Measurements from ENCODE around the gene OR2A12. TPM values are rescaled to one million over a fixed set of nuclear protein-coding genes. Genes with fewer than 3 reads are reported as not detected.
"Not testable (repeated sequence)": the region's sequence is repeated elsewhere in the genome, so short reads cannot be mapped to it uniquely, and the experiment has no call there.

The OR2A12 gene
- total RNA-seq: not detected

- H3K9me3 Mint-ChIP-seq (ENCODE audit: low read depth): peaks cover 4% of the 10 kb centered on the region
- H3K27ac Mint-ChIP-seq: no peak within 1 kb of the TSS
- peaks cover 8% of the 10 kb centered on the region for H3K27me3 Mint-ChIP-seq
- no peaks in the 10 kb centered on the region for H3K4me1 Mint-ChIP-seq
- intact Hi-C loops (cut with DNase I, micrococcal nuclease): no loop called here
- ATAC-seq (no peak), DNase-seq (no peak)
- CTCF ChIA-PET: no interaction called here
- POLR2A ChIA-PET: no interaction called here
- no peak within 1 kb of the TSS for H3K4me3 Mint-ChIP-seq
- H3K36me3 Mint-ChIP-seq (ENCODE audit: low read depth): no peaks in the 10 kb centered on the region
These were observed at the start of gene OR2A12 for GRCh38 chr7:144085978-144086377. OR2A12 (plus strand) TSS chr7:144086278; CDS start chr7:144095108, 8,830 bp downstream.

- no peaks in the 10 kb centered on the region for H3K9me3 Mint-ChIP-seq (ENCODE audit: low read depth)
- intact Hi-C loops (cut with DNase I, micrococcal nuclease): no loop called here
- POLR2A ChIA-PET: no interaction called here
- H3K27ac Mint-ChIP-seq: no peak overlapping the region
- DNase-seq (no peak), ATAC-seq (no peak)
- H3K4me1 Mint-ChIP-seq: no peaks in the 10 kb centered on the region
- H3K27me3 Mint-ChIP-seq: peaks cover 18% of the 10 kb centered on the region
- H3K4me3 Mint-ChIP-seq: no peak overlapping the region
- CTCF ChIA-PET: interaction anchor here (1.2 kb wide), 1 partner anchor 92 kb away, joined by 4 read pairs; no protein-coding TSS in a partner anchor
- no peaks in the 10 kb centered on the region for H3K36me3 Mint-ChIP-seq (ENCODE audit: low read depth)
These were observed 49.7 kb upstream of the OR2A12 start for GRCh38 chr7:144036302-144036885.

- Mint-ChIP-seq H3K27ac (no peak overlapping the region), H3K4me1 (no peaks in the 10 kb centered on the region), H3K4me3 (no peak overlapping the region), H3K9me3 (ENCODE audit: low read depth) (no peaks in the 10 kb centered on the region), H3K36me3 (ENCODE audit: low read depth) (no peaks in the 10 kb centered on the region), H3K27me3 (peaks cover 12% of the 10 kb centered on the region)
- POLR2A ChIA-PET: interaction anchor here (0.6 kb wide), 1 partner anchor 77 kb away, joined by 4 read pairs; no protein-coding TSS in a partner anchor
- intact Hi-C loops (cut with DNase I, micrococcal nuclease): no loop called here
- no peak for DNase-seq
- CTCF ChIA-PET: no interaction called here
- ATAC-seq: no peak
These were observed 48.6 kb upstream of the OR2A12 start for GRCh38 chr7:144037414-144038035.

- intact Hi-C loops (cut with DNase I, micrococcal nuclease): no loop called here
- ATAC-seq (no peak), DNase-seq (no peak)
- Mint-ChIP-seq H3K4me1 (no peaks in the 10 kb centered on the region), H3K9me3 (ENCODE audit: low read depth) (no peaks in the 10 kb centered on the region), H3K27ac (no peak overlapping the region), H3K36me3 (ENCODE audit: low read depth) (no peaks in the 10 kb centered on the region), H3K4me3 (no peak overlapping the region), H3K27me3 (peaks cover 15% of the 10 kb centered on the region)
- POLR2A ChIA-PET: interaction anchor here (0.6 kb wide), 1 partner anchor 448 kb away, joined by 4 read pairs; no protein-coding TSS in a partner anchor
- CTCF ChIA-PET: no interaction called here
These were observed 47.2 kb upstream of the OR2A12 start for GRCh38 chr7:144038887-144039286.

GRCh38 chr7:144048648-144049047, 37.4 kb upstream of the OR2A12 start, which contains the start of gene OR2A5:
OR2A5 (plus strand) TSS chr7:144048948; CDS start chr7:144050402, 1,454 bp downstream.
- Mint-ChIP-seq H3K9me3 (ENCODE audit: low read depth) (no peaks in the 10 kb centered on the region), H3K4me3 (no peak within 1 kb of the TSS)
- POLR2A ChIA-PET: no interaction called here

GRCh38 chr7:144049491-144049890, 36.6 kb upstream of the OR2A12 start:
- Mint-ChIP-seq H3K36me3 (ENCODE audit: low read depth) (no peaks in the 10 kb centered on the region), H3K4me3 (no peak overlapping the region), H3K4me1 (no peaks in the 10 kb centered on the region), H3K27ac (no peak overlapping the region), H3K9me3 (ENCODE audit: low read depth) (no peaks in the 10 kb centered on the region), H3K27me3 (peaks cover 6% of the 10 kb centered on the region)
- POLR2A ChIA-PET: no interaction called here
- DNase-seq (no peak), ATAC-seq (no peak)
- CTCF ChIA-PET: no interaction called here
- intact Hi-C loops (cut with DNase I, micrococcal nuclease): no loop called here

More at GRCh38 chr7:144048648-144049047, 37.4 kb upstream of the OR2A12 start, which contains the start of gene OR2A5:
- Mint-ChIP-seq H3K27me3 (peaks cover 7% of the 10 kb centered on the region), H3K36me3 (ENCODE audit: low read depth) (no peaks in the 10 kb centered on the region), H3K27ac (no peak within 1 kb of the TSS), H3K4me1 (no peaks in the 10 kb centered on the region)
- CTCF ChIA-PET: no interaction called here
- no peak for DNase-seq
- intact Hi-C loops (cut with DNase I, micrococcal nuclease): no loop called here
- no peak for ATAC-seq

GRCh38 chr7:144050093-144050492, 36.0 kb upstream of the OR2A12 start:
- DNase-seq (no peak), ATAC-seq (no peak)
- Mint-ChIP-seq H3K27me3 (peaks cover 6% of the 10 kb centered on the region), H3K36me3 (ENCODE audit: low read depth) (no peaks in the 10 kb centered on the region), H3K4me3 (no peak overlapping the region), H3K9me3 (ENCODE audit: low read depth) (no peaks in the 10 kb centered on the region), H3K4me1 (no peaks in the 10 kb centered on the region), H3K27ac (no peak overlapping the region)
- ChIA-PET CTCF (no interaction called here), POLR2A (no interaction called here)
- intact Hi-C loops (cut with DNase I, micrococcal nuclease): loop anchor here in 1 of 2 experiments (10.0 kb wide), 1 partner anchor 65 kb away; no protein-coding TSS in a partner anchor

- H3K4me3 Mint-ChIP-seq; H3K27ac Mint-ChIP-seq; CTCF ChIA-PET; H3K36me3 Mint-ChIP-seq (ENCODE audit: low read depth); H3K4me1 Mint-ChIP-seq; DNase-seq; POLR2A ChIA-PET; H3K27me3 Mint-ChIP-seq; ATAC-seq; H3K9me3 Mint-ChIP-seq (ENCODE audit: low read depth): not testable (repeated sequence)
- intact Hi-C loops (cut with DNase I, micrococcal nuclease): loop anchor here in 1 of 2 experiments (10.0 kb wide), 1 partner anchor 64 kb away; no protein-coding TSS in a partner anchor
These were observed 35.2 kb upstream of the OR2A12 start for GRCh38 chr7:144050884-144051283.

- Mint-ChIP-seq H3K27ac (no peak overlapping the region), H3K4me3 (no peak overlapping the region), H3K4me1 (no peaks in the 10 kb centered on the region), H3K9me3 (ENCODE audit: low read depth) (peaks cover 2% of the 10 kb centered on the region), H3K27me3 (peaks cover 6% of the 10 kb centered on the region), H3K36me3 (ENCODE audit: low read depth) (no peaks in the 10 kb centered on the region)
- ATAC-seq (no peak), DNase-seq (no peak)
- intact Hi-C loops (cut with DNase I, micrococcal nuclease): loop anchor here in 1 of 2 experiments (10.0 kb wide), 1 partner anchor 57 kb away; no protein-coding TSS in a partner anchor
- POLR2A ChIA-PET: no interaction called here
- CTCF ChIA-PET: no interaction called here
These were observed 28.1 kb upstream of the OR2A12 start for GRCh38 chr7:144057954-144058353.

GRCh38 chr7:144063710-144064109, 22.4 kb upstream of the OR2A12 start:
- CTCF ChIA-PET: interaction anchor here (1.6 kb wide), 1 partner anchor 162 kb away, joined by 4 read pairs; the partner anchor contains the start of gene TCAF1
- no peaks in the 10 kb centered on the region for H3K4me1 Mint-ChIP-seq
- intact Hi-C loops (cut with DNase I, micrococcal nuclease): no loop called here
- ATAC-seq: no peak
- no peaks in the 10 kb centered on the region for H3K36me3 Mint-ChIP-seq (ENCODE audit: low read depth)
- peaks cover 11% of the 10 kb centered on the region for H3K27me3 Mint-ChIP-seq
- POLR2A ChIA-PET: no interaction called here
- no peak for DNase-seq
- H3K27ac Mint-ChIP-seq: no peak overlapping the region
- H3K4me3 Mint-ChIP-seq: no peak overlapping the region
- H3K9me3 Mint-ChIP-seq (ENCODE audit: low read depth): peaks cover 2% of the 10 kb centered on the region

GRCh38 chr7:144069511-144069910, 16.6 kb upstream of the OR2A12 start, which contains the start of gene OR2A25:
OR2A25 (plus strand) TSS chr7:144069811; CDS start chr7:144074220, 4,409 bp downstream.
- Mint-ChIP-seq H3K36me3 (ENCODE audit: low read depth) (no peaks in the 10 kb centered on the region), H3K27ac (no peak within 1 kb of the TSS), H3K4me1 (no peaks in the 10 kb centered on the region), H3K27me3 (peaks cover 11% of the 10 kb centered on the region), H3K9me3 (ENCODE audit: low read depth) (no peaks in the 10 kb centered on the region), H3K4me3 (no peak within 1 kb of the TSS)
- ATAC-seq: no peak
- CTCF ChIA-PET: no interaction called here
- intact Hi-C loops (cut with DNase I, micrococcal nuclease): no loop called here
- POLR2A ChIA-PET: no interaction called here
- no peak for DNase-seq

GRCh38 chr7:144069953-144070352, 16.1 kb upstream of the OR2A12 start:
- no peak overlapping the region for H3K27ac Mint-ChIP-seq
- no peak for ATAC-seq
- H3K4me3 Mint-ChIP-seq: no peak overlapping the region
- ChIA-PET POLR2A (no interaction called here), CTCF (no interaction called here)
- H3K27me3 Mint-ChIP-seq: peaks cover 11% of the 10 kb centered on the region
- no peaks in the 10 kb centered on the region for H3K9me3 Mint-ChIP-seq (ENCODE audit: low read depth)
- intact Hi-C loops (cut with DNase I, micrococcal nuclease): no loop called here
- no peaks in the 10 kb centered on the region for H3K4me1 Mint-ChIP-seq
- no peaks in the 10 kb centered on the region for H3K36me3 Mint-ChIP-seq (ENCODE audit: low read depth)
- DNase-seq: no peak
